Measurements from ENCODE around the gene PPP1R3C. TPM values are rescaled to one million over a fixed set of nuclear protein-coding genes. Genes with fewer than 3 reads are reported as not detected.

PPP1R3C gene
- total RNA-seq, 8 experiments from 2014 or later: 5.3 to 41.6 (median 18.4) TPM

DNA sequence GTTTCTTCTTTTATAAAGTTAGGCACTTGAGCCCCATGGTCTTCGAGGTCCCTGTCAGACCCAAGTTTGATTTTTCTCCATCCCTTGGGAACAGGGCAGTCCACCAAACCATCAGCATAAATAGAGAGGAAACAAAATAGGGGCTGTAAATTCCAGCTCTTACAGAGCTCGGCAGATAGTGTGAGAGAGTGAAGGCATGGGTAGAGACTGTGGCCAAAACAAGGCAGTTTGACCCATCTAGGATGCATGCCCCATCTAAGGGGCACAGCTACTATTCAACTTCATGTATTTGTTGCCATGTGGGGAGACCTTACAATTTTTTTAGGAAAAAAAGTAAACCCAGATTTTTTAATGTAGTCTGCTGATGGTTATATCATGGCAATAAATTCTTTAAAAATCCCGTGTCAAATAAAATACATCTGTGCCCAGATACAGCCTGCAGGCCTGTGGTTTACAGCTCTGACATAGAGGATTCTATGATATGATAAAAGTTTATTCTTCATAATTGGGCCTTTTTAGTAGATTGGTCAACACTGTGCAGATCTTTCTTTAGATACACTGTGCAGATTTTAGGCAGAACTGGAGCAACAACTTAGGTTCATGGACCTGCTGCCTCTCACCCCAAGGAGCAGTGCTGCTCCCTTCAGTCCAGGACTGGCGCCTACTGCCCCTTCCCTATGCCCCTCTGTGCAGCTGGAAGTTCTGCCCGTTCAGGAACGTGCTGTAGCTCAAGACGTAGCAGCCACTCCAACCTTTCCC lies 5.3 kb downstream of the PPP1R3C start:
- peaks cover 13 to 15% of the 10 kb centered on the region in 2 donors for H3K4me1 ChIP-seq (replicated peaks in 1 of 2)
- 20 to 100% (median 76%) methylated on average over 1 to 5 of the region's 7 CpGs; no CpG with 5 or more reads in 2 of the 10 experiments for WGBS, 10 experiments
- no peak overlapping the region for H3K27ac ChIP-seq
- in situ Hi-C loops (cut with MboI; ENCODE audit: low pct_unique_long_range_greater_than_20kb in 2 of 9, low sequenced_read_pairs in 9 of 9, unreplicated experiment in 9 of 9): loop anchor here in 3 of 9 experiments (25.0 kb wide), 2 partner anchors 140 to 240 kb away; no protein-coding TSS in a partner anchor
- ATAC-seq (replicated peaks in 6 of 8): peak in 2 of 8 experiments; percentile 13 to 26
- no peak overlapping the region for H3K4me3 ChIP-seq

DNA sequence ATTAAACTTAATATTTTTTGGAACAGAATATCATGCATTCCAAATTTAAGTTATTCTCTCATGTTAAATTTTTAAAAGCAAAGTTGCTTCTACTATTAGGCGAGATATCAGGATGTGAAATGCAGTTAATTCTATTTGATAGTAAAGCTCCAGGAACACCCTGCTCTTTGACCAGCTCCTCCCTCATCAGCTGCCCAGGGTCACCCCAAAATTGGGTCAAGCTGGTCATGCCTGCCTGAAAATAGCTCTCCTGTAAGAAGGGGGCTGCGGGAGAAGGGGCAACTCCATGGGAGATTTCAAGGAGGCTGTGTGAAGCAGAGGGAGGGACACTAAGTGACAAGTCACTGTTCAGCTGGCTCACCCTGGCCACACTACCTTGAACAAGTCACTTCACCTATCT lies 5.9 kb downstream of the PPP1R3C start:
- 90 to 100% (median 98%) methylated on average over 1 to 2 of the region's 2 CpGs; no CpG with 5 or more reads in 4 of the 10 experiments for WGBS, 10 experiments

DNA sequence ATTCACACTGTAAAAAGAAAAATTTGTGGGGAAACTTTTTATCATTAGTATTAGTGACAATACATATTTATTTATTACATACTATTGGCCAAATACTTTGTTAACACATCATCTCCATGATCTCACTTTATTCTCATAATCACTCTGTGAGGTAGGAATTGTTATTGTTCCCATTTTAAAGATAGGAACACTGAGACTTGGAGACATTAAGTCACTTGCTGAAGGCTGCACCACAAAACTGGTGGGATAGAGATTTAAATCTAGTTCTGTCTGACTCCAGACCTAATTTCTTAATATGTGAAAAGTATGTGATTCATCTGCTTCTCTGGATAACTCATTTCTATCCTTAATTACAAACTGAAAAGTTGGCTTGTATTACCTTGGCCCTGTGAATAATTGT lies 8.2 kb downstream of the PPP1R3C start:
- Histone ChIP-seq H3K4me1 (replicated peaks in 1 of 2) (peaks cover 4 to 8% of the 10 kb centered on the region in 2 donors), H3K4me3 (no peak overlapping the region), H3K27ac (no peak overlapping the region)
- no peak for ATAC-seq (replicated peaks in 6 of 8)
- in situ Hi-C loops (cut with MboI; ENCODE audit: low pct_unique_long_range_greater_than_20kb in 2 of 9, low sequenced_read_pairs in 9 of 9, unreplicated experiment in 9 of 9): loop anchor here in 3 of 9 experiments (25.0 kb wide), 2 partner anchors 137 to 237 kb away; no protein-coding TSS in a partner anchor

More for the DNA sequence above, 5.9 kb downstream of the PPP1R3C start:
- H3K4me3 ChIP-seq: no peak overlapping the region
- ATAC-seq (replicated peaks in 6 of 8): no peak
- H3K4me1 ChIP-seq (replicated peaks in 1 of 2): peaks cover 13 to 15% of the 10 kb centered on the region in 2 donors
- H3K27ac ChIP-seq: no peak overlapping the region
- in situ Hi-C loops (cut with MboI; ENCODE audit: low pct_unique_long_range_greater_than_20kb in 2 of 9, low sequenced_read_pairs in 9 of 9, unreplicated experiment in 9 of 9): loop anchor here in 3 of 9 experiments (25.0 kb wide), 2 partner anchors 140 to 240 kb away; no protein-coding TSS in a partner anchor

DNA sequence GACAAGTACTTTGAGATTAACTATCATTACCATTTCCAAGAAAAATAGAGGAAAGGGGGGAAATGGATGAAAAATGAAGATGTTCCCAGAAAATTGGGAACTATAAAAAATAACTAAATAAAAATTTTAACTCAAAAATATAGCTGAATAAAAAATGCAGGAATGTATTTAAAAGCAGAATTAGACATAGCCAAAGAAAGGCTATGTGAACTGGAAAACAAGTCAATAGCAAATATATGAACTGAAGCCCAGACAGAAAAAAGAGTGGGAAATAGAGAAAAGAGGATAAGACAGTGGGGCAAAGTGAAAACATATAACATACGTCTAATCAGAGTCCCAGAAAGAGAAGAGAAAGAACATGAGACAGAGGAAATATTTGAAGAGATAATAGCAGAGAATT lies 10.3 kb downstream of the PPP1R3C start:
- in situ Hi-C loops (cut with MboI; ENCODE audit: low pct_unique_long_range_greater_than_20kb in 2 of 9, low sequenced_read_pairs in 9 of 9, unreplicated experiment in 9 of 9): no loop called here
- Histone ChIP-seq H3K4me1 (replicated peaks in 1 of 2) (no peaks in the 10 kb centered on the region), H3K27ac (no peak overlapping the region), H3K4me3 (no peak overlapping the region)
- ATAC-seq (replicated peaks in 6 of 8): no peak
- WGBS, 10 experiments: 69 to 100% (median 86%) methylated on average over 1 of the region's 1 CpG; no CpG with 5 or more reads in 1 of the 10 experiments

DNA sequence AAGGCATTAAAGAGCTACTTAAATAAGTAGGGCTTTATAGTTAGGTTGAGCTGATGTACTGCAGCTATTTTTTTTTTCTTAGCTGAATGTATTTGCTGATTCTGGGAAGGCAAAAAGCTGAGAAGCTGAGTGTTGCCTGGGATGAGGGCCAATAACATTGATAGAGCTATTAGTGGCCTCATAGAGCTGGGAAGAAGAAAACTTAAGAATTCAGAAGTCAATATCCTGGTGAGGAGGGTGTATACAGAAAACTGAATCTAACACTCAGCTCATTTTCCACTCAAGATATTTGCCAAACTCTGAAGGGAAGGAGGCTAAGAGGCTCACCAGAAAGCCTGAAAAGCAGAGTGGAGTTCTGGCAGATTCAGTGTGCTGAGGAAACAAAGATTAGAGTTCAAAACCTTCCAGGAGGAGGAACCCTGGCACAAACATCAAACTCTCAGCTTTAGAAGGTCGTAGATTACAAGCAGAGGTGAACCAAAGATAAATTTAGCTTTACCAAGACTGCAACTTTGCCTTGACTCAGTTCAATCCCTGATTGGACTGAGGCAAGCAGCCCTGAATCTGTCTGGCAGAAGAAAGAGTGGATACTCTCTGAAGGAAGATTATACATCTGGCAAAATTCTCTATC lies 11.3 kb downstream of the PPP1R3C start:
- WGBS, 10 experiments: 17 to 100% (median 75%) methylated on average over 1 of the region's 1 CpG; no CpG with 5 or more reads in 3 of the 10 experiments
- ATAC-seq (replicated peaks in 6 of 8): no peak
- in situ Hi-C loops (cut with MboI; ENCODE audit: low pct_unique_long_range_greater_than_20kb in 2 of 9, low sequenced_read_pairs in 9 of 9, unreplicated experiment in 9 of 9): no loop called here
- no peaks in the 10 kb centered on the region for H3K4me1 ChIP-seq (replicated peaks in 1 of 2)
- H3K4me3 ChIP-seq: no peak overlapping the region
- no peak overlapping the region for H3K27ac ChIP-seq

DNA sequence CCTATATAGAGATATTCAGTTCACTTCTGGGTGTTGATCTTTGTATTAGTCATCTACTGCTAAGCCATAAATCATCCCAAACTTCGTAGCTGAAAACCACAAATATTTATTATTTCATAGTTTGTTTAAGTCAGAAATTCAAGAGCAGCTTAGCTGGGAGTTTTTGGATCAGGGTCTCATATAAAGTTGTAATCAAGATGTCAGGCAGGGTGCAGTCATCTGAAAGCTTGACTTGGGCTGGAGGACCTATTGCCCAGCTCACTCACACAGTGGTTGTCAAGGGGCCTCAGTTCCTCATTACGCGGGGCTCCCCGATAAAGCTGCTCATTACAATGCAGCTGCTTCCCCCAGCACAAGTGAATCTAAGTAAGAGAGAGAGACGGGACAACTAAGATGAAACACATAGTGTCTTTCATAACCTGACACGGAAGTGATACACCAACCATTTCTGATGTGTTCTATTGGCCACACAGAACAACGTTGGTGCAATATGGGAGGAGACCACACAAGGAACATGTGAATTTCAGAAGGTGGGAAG lies 15.7 kb downstream of the PPP1R3C start:
- no peaks in the 10 kb centered on the region for H3K4me1 ChIP-seq (replicated peaks in 1 of 2)
- in situ Hi-C loops (cut with MboI; ENCODE audit: low pct_unique_long_range_greater_than_20kb in 2 of 9, low sequenced_read_pairs in 9 of 9, unreplicated experiment in 9 of 9): no loop called here
- no peak for ATAC-seq (replicated peaks in 6 of 8)
- no peak overlapping the region for H3K27ac ChIP-seq
- no peak overlapping the region for H3K4me3 ChIP-seq
- WGBS, 10 experiments: 0 to 96% (median 75%) methylated on average over 1 to 6 of the region's 7 CpGs; no CpG with 5 or more reads in 2 of the 10 experiments

DNA sequence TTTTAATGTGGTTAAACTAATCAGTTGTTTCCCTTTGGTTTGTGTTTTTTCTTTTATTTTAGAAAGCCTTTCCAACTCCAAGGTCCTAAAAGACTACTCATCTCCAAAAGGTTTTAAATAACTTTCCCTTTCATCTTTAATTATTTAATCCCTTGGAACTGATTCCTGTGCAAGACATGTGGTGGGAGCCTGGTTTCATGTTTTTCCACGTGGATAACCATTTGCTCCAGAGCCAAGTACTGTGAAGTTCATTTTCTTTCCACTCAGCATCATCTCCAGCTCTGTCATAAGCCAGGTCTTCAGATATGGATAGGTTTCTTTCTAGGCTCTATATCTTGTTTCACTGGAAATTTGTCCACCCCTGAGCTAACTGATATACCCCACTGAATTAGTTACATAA lies 16.7 kb downstream of the PPP1R3C start:
- H3K4me3 ChIP-seq: no peak overlapping the region
- in situ Hi-C loops (cut with MboI; ENCODE audit: low pct_unique_long_range_greater_than_20kb in 2 of 9, low sequenced_read_pairs in 9 of 9, unreplicated experiment in 9 of 9): no loop called here
- H3K4me1 ChIP-seq (replicated peaks in 1 of 2): no peaks in the 10 kb centered on the region
- no peak for ATAC-seq (replicated peaks in 6 of 8)
- H3K27ac ChIP-seq: no peak overlapping the region
- WGBS, 10 experiments: 0 to 100% (median 56%) methylated on average over 1 of the region's 1 CpG

DNA sequence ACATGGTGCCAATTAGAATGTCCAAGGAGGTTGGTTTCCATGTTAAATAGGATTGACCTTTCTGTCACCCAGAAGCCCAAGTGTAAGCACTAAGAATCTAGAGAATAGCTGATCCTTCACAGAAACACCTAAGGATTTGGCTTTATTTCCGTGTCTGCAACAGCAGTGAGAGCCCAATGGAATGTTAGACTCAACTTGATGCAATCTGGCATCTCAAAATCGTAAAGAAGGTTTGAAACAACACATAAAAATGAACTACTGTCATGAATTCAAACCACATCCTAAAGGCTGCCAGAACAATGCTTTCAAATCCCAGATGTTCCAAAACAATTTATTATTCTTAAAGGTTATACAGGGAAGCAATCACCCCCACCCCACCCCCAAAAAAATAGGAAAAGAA lies 18.6 kb downstream of the PPP1R3C start:
- in situ Hi-C loops (cut with MboI; ENCODE audit: low pct_unique_long_range_greater_than_20kb in 2 of 9, low sequenced_read_pairs in 9 of 9, unreplicated experiment in 9 of 9): no loop called here
- no peak overlapping the region for H3K27ac ChIP-seq
- H3K4me3 ChIP-seq: no peak overlapping the region
- ATAC-seq (replicated peaks in 6 of 8): no peak
- 0 to 86% (median 36%) methylated on average over 1 to 2 of the region's 2 CpGs; no CpG with 5 or more reads in 3 of the 10 experiments for WGBS, 10 experiments
- H3K4me1 ChIP-seq (replicated peaks in 1 of 2): peaks cover 2% of the 10 kb centered on the region in 2 donors

DNA sequence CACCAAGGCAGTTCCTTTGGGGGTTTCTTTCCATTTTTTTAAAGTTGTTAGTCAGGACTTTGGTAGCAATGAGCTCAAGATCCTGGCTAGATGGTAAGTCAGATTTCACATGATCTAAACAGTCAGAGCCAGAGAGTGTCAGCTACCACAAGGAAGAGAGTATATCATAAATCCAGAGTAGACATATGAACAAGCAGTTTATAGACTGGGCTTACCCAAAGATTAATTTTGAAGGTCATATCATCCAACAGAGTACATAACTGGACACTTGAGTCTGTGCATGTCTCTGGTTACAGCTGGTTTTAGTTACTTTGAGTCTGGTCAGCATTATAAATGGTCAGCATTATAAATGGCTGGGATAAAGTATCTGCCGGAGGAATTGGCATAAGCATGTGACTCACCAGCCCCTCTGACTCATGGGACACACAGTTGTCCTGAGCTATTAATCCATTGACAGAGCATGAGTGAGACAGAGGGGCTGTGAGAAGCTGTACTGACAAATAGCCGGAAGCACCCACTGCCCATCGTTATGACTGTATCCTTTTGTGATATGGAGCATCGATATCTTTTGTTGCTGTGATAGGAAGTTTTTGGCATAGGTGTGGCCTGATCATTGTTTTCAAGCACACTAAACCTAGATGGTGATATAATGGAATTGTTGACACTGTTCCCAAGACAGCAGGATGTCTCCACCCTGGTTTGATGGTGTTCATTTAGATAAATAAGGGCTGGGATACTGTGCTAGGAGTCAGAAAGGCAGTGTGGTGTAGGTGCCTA lies 19.3 kb downstream of the PPP1R3C start:
- in situ Hi-C loops (cut with MboI; ENCODE audit: low pct_unique_long_range_greater_than_20kb in 2 of 9, low sequenced_read_pairs in 9 of 9, unreplicated experiment in 9 of 9): no loop called here
- peaks cover 7 to 8% of the 10 kb centered on the region in 2 donors for H3K4me1 ChIP-seq (replicated peaks in 1 of 2)
- H3K4me3 ChIP-seq: no peak overlapping the region
- WGBS, 10 experiments: 0 to 85% (median 60%) methylated on average over 1 to 4 of the region's 4 CpGs; no CpG with 5 or more reads in 2 of the 10 experiments
- ATAC-seq (replicated peaks in 6 of 8): peak; percentile 33 to 93 (median 90)
- H3K27ac ChIP-seq: peak overlapping the region in 1 of 2 donors; percentile 12

DNA sequence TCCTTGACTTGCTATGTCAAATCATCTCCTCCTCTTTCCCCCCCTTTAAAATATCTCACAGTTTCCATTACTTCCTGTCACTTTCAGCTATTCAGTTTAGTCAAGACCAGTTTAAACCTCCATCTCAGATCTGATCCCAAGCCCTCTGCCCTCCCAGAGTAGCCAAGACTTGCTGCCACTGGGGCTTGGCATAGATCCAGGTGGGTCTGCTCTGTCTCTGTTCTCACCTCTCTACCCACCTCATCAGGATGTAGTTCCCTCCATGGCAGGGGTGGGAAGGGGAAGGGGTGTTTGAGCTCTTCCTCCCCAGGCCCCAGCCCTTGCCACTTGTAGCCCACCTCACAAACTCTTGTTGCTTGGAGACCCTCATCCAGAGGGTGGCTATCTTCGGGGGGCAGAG lies 22.0 kb downstream of the PPP1R3C start:
- in situ Hi-C loops (cut with MboI; ENCODE audit: low pct_unique_long_range_greater_than_20kb in 2 of 9, low sequenced_read_pairs in 9 of 9, unreplicated experiment in 9 of 9): no loop called here
- no peak overlapping the region for H3K4me3 ChIP-seq
- 86% methylated on average over 1 of the region's 1 CpG; no CpG with 5 or more reads in 9 of the 10 experiments for WGBS, 10 experiments
- H3K4me1 ChIP-seq (replicated peaks in 1 of 2): peaks cover 13 to 15% of the 10 kb centered on the region in 2 donors
- no peak for ATAC-seq (replicated peaks in 6 of 8)
- H3K27ac ChIP-seq: no peak overlapping the region

DNA sequence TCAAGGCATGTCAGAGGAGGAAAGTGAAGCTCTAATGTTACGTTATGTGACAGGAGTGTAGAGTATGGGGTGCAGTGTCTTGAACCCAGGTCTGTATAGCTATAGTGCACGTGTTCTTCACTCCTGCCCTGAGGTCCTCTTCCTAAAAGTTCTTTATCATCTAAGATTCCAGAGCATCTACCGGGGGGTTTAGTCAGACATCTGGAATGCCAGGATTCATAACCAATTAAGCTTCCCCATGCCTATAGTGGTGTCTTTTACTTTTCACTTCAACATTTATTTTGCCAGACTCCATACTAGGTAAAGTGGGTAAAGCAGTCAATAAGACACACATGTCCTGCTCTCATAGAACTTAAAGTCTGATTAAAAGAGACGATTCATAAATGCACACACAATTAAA lies 22.4 kb downstream of the PPP1R3C start:
- ATAC-seq (replicated peaks in 6 of 8): no peak
- H3K27ac ChIP-seq: no peak overlapping the region
- in situ Hi-C loops (cut with MboI; ENCODE audit: low pct_unique_long_range_greater_than_20kb in 2 of 9, low sequenced_read_pairs in 9 of 9, unreplicated experiment in 9 of 9): no loop called here

DNA sequence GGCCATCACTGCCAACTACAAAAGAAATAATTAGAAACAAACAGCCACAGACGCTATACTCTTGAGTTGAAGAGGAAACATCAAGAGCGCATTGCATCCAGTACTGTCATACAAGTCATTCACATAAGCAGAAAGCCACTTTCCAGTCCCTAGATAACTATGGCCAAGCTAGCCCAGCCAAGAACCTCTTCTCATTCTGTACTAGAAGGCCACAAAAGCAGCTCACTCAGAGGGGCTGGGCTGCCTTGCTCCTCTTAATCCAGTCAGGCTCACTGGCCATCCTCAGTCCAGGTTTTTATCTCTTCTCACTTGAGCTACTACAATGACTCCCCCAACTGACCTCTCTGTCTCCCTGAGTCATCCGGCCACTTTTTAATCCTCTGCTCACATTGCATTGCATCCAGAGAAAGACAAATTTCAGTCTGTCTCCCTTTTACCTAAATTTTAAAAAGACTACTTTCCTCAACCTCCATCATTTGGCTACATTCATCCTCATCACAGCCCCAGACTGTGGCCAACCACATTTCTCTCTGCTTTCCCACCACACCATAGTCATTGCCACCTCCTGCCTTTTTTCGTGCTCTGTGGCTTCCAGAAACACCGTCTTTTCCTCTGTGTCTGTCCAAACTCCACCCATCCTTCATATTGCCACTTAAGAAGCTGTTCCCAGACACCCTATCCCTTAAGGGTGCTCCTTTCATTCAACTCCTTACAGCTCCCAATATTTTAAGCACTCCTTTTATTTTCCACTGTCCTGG lies 25.0 kb downstream of the PPP1R3C start:
- peaks cover 13 to 15% of the 10 kb centered on the region in 2 donors for H3K4me1 ChIP-seq (replicated peaks in 1 of 2)
- peak in 1 of 8 experiments; percentile 7 for ATAC-seq (replicated peaks in 6 of 8)
- in situ Hi-C loops (cut with MboI; ENCODE audit: low pct_unique_long_range_greater_than_20kb in 2 of 9, low sequenced_read_pairs in 9 of 9, unreplicated experiment in 9 of 9): no loop called here
- H3K27ac ChIP-seq: no peak overlapping the region
- no peak overlapping the region for H3K4me3 ChIP-seq
- WGBS, 10 experiments: 24 to 94% (median 54%) methylated on average over 2 to 5 of the region's 5 CpGs; no CpG with 5 or more reads in 1 of the 10 experiments

More for the DNA sequence above, 22.4 kb downstream of the PPP1R3C start:
- 13 to 100% (median 84%) methylated on average over 1 to 4 of the region's 4 CpGs for WGBS, 10 experiments
- Histone ChIP-seq H3K4me3 (no peak overlapping the region), H3K4me1 (replicated peaks in 1 of 2) (peaks cover 13 to 15% of the 10 kb centered on the region in 2 donors)

All from motor neuron (in vitro differentiated cells).